Fibroblast of skin of back (primary cell): Measurements from ENCODE around the gene A2ML1.
"Not testable (repeated sequence)": the region's sequence is repeated elsewhere in the genome, so short reads cannot be mapped to it uniquely, and the experiment has no call there.

Experiments
- DNase-seq: peaks from one replicate; pipeline ENCODE4 v3.0.0-alpha.2; 2013

A2ML1 gene

GRCh38 chr12:8818526-8818925 lies 3.9 kb upstream of the A2ML1 start:
- no peak for DNase-seq

GRCh38 chr12:8819666-8819980 lies 2.8 kb upstream of the A2ML1 start:
- no peak for DNase-seq

GRCh38 chr12:8820676-8821407 lies 1.6 kb upstream of the A2ML1 start:
- not testable (repeated sequence) for DNase-seq

GRCh38 chr12:8821591-8821990 lies 830 bp upstream of the A2ML1 start:
- no peak for DNase-seq

GRCh38 chr12:8823565-8824300 lies 1.3 kb downstream of the A2ML1 start:
- DNase-seq: peak; percentile 19

GRCh38 chr12:8827551-8828256 lies 5.3 kb downstream of the A2ML1 start:
- no peak for DNase-seq

GRCh38 chr12:8828257-8829124 lies 6.1 kb downstream of the A2ML1 start:
- DNase-seq: peak; percentile 7

- no peak for DNase-seq
Measured at GRCh38 chr12:8829125-8829518, 6.7 kb downstream of the A2ML1 start.

GRCh38 chr12:8829621-8830020 lies 7.2 kb downstream of the A2ML1 start:
- no peak for DNase-seq

GRCh38 chr12:8831116-8831515 lies 8.7 kb downstream of the A2ML1 start:
- no peak for DNase-seq

- no peak for DNase-seq
Measured at GRCh38 chr12:8832500-8832899, 10.1 kb downstream of the A2ML1 start.

- DNase-seq: no peak
Measured at GRCh38 chr12:8834230-8834629, 11.8 kb downstream of the A2ML1 start.

GRCh38 chr12:8837291-8837690 lies 14.9 kb downstream of the A2ML1 start:
- no peak for DNase-seq

- DNase-seq: no peak
Measured at GRCh38 chr12:8840321-8840720, 17.9 kb downstream of the A2ML1 start.

- DNase-seq: no peak
Measured at GRCh38 chr12:8840938-8841633, 18.7 kb downstream of the A2ML1 start.

GRCh38 chr12:8841778-8842177 lies 19.4 kb downstream of the A2ML1 start:
- no peak for DNase-seq

GRCh38 chr12:8844665-8845064 lies 22.2 kb downstream of the A2ML1 start:
- DNase-seq: no peak

- no peak for DNase-seq
Measured at GRCh38 chr12:8846305-8846704, 23.9 kb downstream of the A2ML1 start.

- DNase-seq: no peak
Measured at GRCh38 chr12:8847435-8847834, 25.0 kb downstream of the A2ML1 start.

- DNase-seq: no peak
Measured at GRCh38 chr12:8849876-8850275, 27.5 kb downstream of the A2ML1 start.

GRCh38 chr12:8852119-8852518 lies 29.7 kb downstream of the A2ML1 start:
- DNase-seq: no peak

GRCh38 chr12:8855891-8856290 lies 33.5 kb downstream of the A2ML1 start:
- DNase-seq: no peak
